C4-2B (cell line): ENCODE results near the gene SLC36A1.

ENCODE experiments used
- H3K27ac ChIP-seq: fragments of 450-650 bp; 2 replicates; pipeline ENCODE4 v1.5.1; 2017
- ZFX ChIP-seq: fragments of 450-650 bp; IDR thresholded peaks from 2 replicates; pipeline ENCODE4 v1.6.1; 2017
- TF ChIP-seq, protein P1 (sequence below): fragments of 450-650 bp; conservative IDR thresholded peaks from 2 replicates; pipeline ENCODE4 v1.5.1; 2017; ENCODE audit warnings: mild to moderate bottlenecking

The SLC36A1 gene

DNA sequence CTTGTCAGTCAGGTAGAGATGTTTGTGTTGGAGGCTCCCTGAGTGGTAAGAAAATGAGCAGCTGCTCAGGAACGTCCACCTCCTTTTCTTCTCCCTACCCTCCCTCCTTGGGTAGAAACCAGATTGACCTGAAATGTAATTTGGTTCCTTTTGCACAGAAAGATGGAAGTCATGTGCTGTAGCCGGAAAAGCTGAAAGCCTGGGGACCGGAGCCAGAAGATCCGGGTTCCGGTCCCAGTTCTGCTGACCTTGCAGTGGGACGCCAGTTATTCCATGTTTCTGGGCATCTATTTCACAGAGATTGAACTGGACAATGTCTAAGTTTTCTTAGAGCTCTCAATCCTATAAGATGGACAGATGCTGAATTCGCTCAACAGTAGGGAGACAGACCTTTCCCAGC is 40.1 kb downstream of the SLC36A1 start:
- H3K27ac ChIP-seq: no peak overlapping the region
- TF ChIP-seq, protein P1, sequence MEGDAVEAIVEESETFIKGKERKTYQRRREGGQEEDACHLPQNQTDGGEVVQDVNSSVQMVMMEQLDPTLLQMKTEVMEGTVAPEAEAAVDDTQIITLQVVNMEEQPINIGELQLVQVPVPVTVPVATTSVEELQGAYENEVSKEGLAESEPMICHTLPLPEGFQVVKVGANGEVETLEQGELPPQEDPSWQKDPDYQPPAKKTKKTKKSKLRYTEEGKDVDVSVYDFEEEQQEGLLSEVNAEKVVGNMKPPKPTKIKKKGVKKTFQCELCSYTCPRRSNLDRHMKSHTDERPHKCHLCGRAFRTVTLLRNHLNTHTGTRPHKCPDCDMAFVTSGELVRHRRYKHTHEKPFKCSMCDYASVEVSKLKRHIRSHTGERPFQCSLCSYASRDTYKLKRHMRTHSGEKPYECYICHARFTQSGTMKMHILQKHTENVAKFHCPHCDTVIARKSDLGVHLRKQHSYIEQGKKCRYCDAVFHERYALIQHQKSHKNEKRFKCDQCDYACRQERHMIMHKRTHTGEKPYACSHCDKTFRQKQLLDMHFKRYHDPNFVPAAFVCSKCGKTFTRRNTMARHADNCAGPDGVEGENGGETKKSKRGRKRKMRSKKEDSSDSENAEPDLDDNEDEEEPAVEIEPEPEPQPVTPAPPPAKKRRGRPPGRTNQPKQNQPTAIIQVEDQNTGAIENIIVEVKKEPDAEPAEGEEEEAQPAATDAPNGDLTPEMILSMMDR: no peak
- TF ChIP-seq ZFX: no peak

DNA sequence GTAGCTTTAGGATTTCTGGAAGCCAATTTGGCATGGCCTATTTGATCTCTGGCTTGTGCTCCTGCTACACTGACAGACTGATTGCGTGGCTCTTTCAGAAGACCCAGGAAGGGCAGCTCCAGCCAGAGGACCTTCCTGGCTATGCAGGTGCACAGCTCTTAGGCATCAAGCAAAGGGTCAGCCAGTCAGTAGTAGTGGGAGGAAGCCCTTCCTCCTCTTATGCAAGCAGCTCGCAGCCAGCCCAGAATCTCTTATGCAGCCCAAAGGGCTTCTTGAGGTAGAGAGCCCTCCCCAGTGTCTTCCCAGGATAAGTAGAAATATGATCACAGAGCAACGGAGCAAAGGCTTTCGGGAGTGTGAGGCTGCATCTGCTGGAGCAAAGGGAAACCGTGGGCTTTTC is 43.2 kb downstream of the SLC36A1 start:
- TF ChIP-seq, protein P1: no peak
- TF ChIP-seq ZFX: no peak
- H3K27ac ChIP-seq: no peak overlapping the region

DNA sequence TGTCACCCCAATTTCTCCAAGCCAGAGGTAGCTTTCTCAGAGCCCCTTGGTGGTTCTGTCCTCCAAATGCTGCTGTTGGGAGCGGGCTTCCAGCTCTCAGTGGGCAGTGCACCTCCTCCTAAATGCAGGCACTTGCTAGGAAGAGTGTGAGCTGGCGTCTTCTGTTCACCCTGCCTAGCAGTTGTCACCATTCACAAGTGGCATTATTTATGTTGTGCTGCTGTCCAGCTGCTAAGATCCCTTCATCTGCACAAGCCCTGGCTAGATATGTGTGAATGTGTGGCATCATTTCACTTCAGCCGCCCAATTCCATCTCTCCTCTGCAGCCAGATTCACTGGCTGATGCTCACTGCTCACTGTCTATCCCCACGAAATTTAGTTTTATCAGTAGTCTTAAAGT is 43.7 kb downstream of the SLC36A1 start:
- no peak for TF ChIP-seq ZFX
- TF ChIP-seq, protein P1: no peak
- no peak overlapping the region for H3K27ac ChIP-seq

DNA sequence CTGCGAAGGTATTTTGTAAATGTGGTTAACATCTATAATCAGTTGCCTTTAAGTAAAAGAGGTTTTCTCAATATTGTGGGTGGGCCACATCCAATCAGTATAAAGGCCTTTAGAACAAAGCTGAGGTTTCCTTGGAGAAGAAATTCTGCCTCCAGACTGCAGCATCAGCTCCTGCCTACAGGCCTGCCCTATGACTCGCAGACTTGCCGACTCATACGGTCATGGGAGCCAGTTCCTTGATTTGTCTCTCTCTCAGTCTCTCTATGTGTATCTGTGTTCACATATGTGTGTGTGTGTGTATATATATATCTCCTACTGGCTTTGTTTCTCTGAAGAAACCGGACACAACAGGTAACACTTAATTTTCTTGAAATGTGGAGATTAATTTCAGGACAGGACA is 45.3 kb downstream of the SLC36A1 start:
- H3K27ac ChIP-seq: no peak overlapping the region
- TF ChIP-seq, protein P1: no peak
- TF ChIP-seq ZFX: no peak

DNA sequence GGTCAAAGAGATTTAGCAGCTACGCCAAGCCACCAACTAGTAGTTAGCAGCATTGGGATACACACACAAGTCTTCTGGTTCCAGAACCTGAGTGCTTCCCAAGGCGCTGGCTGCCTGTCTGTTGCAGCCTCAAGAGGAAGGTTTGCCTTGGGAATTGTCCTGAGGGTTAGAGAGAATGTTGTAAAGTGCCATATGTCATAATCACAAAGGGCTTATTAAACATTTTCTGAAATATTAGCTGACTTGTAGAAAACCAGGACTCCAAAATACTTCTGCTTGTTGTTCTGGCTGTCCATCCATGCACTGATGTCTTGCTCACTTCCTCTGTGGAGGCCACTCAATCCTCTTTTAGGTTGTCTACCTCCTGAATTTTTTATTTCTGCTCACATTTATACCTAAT is 46.3 kb downstream of the SLC36A1 start:
- TF ChIP-seq, protein P1: no peak
- TF ChIP-seq ZFX: no peak
- no peak overlapping the region for H3K27ac ChIP-seq

DNA sequence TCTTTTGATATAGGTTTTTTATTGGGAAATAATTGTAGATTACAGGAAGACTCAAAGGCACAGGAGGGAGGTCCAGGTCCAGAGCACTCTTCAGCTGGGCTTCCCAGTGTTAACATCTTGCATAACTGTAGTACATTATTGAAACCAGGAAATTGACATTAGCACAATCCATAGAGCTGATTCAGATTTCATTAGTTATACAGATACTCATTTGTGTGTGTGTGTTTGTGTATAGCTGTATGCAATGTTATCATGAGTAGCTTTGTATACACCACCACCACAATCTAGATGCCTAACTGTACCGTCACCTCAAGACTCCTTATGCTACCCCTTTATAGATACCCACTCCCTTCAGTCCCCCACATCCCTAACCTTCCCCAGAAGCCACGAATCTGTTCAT is 47.9 kb downstream of the SLC36A1 start:
- no peak overlapping the region for H3K27ac ChIP-seq
- TF ChIP-seq, protein P1: no peak
- no peak for TF ChIP-seq ZFX

DNA sequence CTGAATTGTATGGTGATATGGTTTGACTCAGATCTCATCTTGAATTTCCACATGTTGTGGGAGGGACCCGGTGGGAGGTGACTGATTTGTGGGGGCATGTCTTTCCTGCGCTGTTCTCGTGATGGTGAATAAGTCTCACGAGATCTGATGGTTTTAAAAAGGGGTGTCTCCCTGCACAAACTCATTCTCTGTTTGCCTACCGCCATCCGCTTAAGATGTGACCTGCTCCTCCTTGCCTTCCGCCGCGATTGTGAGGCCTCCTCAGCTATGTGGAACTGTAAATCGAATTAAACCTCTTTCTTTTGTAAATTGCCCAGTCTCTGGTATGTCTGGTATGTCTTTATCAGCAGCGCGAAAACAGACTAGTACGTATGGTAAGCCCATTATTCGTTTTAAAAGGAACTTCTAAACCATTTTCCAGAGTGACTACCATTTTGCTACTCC is 48.7 kb downstream of the SLC36A1 start:
- no peak for TF ChIP-seq ZFX
- no peak overlapping the region for H3K27ac ChIP-seq

DNA sequence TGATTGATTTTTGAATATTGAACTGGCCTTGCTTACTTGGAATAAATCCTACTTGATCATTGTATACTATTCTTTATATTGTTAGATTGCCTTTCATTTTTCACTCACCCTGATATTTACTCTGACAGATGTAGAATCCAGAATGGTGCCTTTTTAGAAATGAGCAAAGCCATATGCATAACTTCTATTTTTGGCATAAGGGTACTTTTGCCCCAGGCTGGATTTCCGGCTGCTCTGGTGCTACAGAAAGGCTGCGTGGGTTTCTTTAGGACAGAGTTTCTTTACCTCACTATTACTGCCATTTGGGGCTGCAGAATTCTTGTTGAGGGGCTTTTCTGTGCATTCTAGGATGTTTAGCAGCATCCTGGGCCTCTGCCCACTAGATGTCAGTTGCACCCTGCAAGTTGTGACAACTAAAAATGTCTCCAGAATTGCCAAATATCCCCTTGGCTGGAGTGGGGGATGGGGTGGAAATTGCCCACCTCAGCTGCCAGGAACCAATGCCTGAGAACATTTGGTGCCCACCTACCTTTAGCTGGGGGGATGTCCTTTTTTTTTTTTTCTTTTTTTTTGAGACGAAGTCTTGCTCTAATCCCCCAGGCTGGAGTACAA is 50.1 kb downstream of the SLC36A1 start:
- no peak overlapping the region for H3K27ac ChIP-seq
- no peak for TF ChIP-seq ZFX
- TF ChIP-seq, protein P1: no peak
